Common myeloid progenitor, CD34-positive (primary cell): ENCODE results near the gene PAFAH1B2.
"Not testable (repeated sequence)": the region's sequence is repeated elsewhere in the genome, so short reads cannot be mapped to it uniquely, and the experiment has no call there.

Experiments used
- CTCF ChIA-PET: fragments of 350-600 bp; sonication (Branson Sonifier 250); formaldehyde crosslinking; loops from one replicate; lab custom pipeline; 2021; ENCODE audit warnings: antibody characterized with exemption; lab: Charles Lee
- POLR2A ChIA-PET: fragments of 350-600 bp; sonication (Branson Sonifier 250); formaldehyde crosslinking; loops from one replicate; lab custom pipeline; 2021; ENCODE audit warnings: antibody characterized with exemption; lab: Charles Lee
- DNase-seq, 3 donors: peaks; one replicate each; pipeline versions ENCODE4 v3.0.0 to v3.0.0-alpha.2; 2013
- H3K27ac ChIP-seq, 2 experiments: 1 replicate in 1 of 2; 2 replicates in 1 of 2; pipeline ENCODE4 v1.7.0; 2013; ENCODE audit warnings: inconsistent platforms in 2 of 2, low read length in 2 of 2, mild to moderate bottlenecking in 2 of 2, low read depth in 1 of 2, moderate library complexity in 1 of 2; ENCODE audit not compliant: severe bottlenecking in 2 of 2, insufficient read depth in 1 of 2, poor library complexity in 1 of 2
- H3K27me3 ChIP-seq, 5 experiments: replicated peaks in 2 of 5; 1 replicate in 3 of 5; 2 replicates in 2 of 5; pipeline versions ENCODE4 v1.6.1 to v1.7.0; 2013; ENCODE audit warnings: low read length in 4 of 5, mild to moderate bottlenecking in 2 of 5, moderate library complexity in 2 of 5, inconsistent platforms in 1 of 5; ENCODE audit not compliant: insufficient read depth in 5 of 5, control insufficient read depth in 4 of 5
- H3K36me3 ChIP-seq, 4 experiments: 1 replicate in 2 of 4; 2 replicates in 2 of 4; pipeline versions ENCODE4 v1.6.1 to v1.7.0; 2013; ENCODE audit warnings: low read length in 3 of 4, control low read depth in 1 of 4, mild to moderate bottlenecking in 1 of 4; ENCODE audit not compliant: control insufficient read depth in 4 of 4, insufficient read depth in 4 of 4
- H3K4me1 ChIP-seq, 4 experiments: 1 replicate in 3 of 4; 2 replicates in 1 of 4; pipeline versions ENCODE4 v1.6.1 to v1.7.1; 2013; ENCODE audit warnings: low read length in 3 of 4, mild to moderate bottlenecking in 3 of 4, control low read depth in 1 of 4, inconsistent platforms in 1 of 4, moderate library complexity in 1 of 4; ENCODE audit not compliant: control insufficient read depth in 4 of 4, insufficient read depth in 4 of 4; ENCODE audit errors: control extremely low read depth in 1 of 4
- H3K4me3 ChIP-seq, 7 experiments: 1 replicate in 4 of 7; 2 replicates in 3 of 7; pipeline versions ENCODE4 v1.5.1 to v1.7.0; 2013; ENCODE audit warnings: mild to moderate bottlenecking in 7 of 7, low read length in 6 of 7, moderate library complexity in 6 of 7, inconsistent platforms in 2 of 7, low read depth in 2 of 7, control low read depth in 1 of 7; ENCODE audit not compliant: insufficient read depth in 4 of 7, control insufficient read depth in 1 of 7; ENCODE audit errors: extremely low read depth in 1 of 7
- H3K9me3 ChIP-seq, 5 experiments: 1 replicate in 4 of 5; 2 replicates in 1 of 5; pipeline versions ENCODE4 v1.6.1 to v1.7.1; 2013; ENCODE audit warnings: low read length in 4 of 5, mild to moderate bottlenecking in 2 of 5, inconsistent platforms in 1 of 5, low read depth in 1 of 5, moderate library complexity in 1 of 5; ENCODE audit not compliant: control insufficient read depth in 4 of 5, insufficient read depth in 2 of 5; ENCODE audit errors: control extremely low read depth in 1 of 5
- WGBS: methylation state at CpG from one replicate; pipeline ENCODE4 v1.1.5; 2013; ENCODE audit not compliant: insufficient coverage; 5-methylcytosine and 5-hydroxymethylcytosine counted together

PAFAH1B2 gene

DNA sequence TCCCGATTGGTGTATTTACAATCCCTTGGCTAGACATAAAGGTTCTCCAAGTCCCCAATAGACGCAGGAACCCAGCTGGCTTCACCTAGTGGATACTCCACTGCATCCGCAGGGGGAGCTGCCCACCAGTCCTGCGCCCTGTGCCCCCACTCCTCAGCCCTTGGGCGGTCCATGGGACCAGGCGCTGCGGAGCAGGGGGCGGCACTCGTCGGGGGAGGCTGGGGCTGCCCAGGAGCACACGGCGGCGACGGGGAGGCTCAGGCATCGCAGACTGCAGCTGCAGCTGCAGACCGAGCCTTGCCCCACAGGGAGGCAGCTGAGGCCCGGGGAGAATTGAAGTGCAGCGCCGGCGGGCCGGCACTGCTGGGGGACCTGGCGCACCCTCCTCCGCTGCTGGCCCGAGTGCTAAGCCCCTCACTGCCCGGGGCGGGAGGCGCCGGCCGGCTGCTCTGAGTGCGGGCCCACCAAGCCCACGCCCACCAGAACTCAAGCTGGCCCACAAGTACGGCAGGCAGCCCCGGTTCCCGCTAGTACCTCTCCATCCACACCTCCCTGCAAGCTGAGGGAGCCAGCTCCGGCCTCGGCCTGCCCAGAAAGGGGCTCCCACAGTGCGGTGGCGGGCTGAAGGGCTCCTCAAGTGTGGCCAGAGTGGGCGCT is 33.7 kb upstream of the PAFAH1B2 start:
- no peaks in the 10 kb centered on the region for H3K4me1 ChIP-seq
- H3K9me3 ChIP-seq = no peaks in the 10 kb centered on the region
- ChIA-PET POLR2A (no interaction called here), CTCF (interaction anchor here (0.9 to 8.3 kb wide), 9 partner anchors 8 to 381 kb away, joined by 3 to 134 read pairs (median 4); partner anchors contain the start of genes APOA5, SIK3 and ZPR1)
- H3K4me3 ChIP-seq = no peak overlapping the region
- no peak for DNase-seq
- H3K27me3 ChIP-seq = no peaks in the 10 kb centered on the region
- no peaks in the 10 kb centered on the region for H3K36me3 ChIP-seq
- 97% methylated on average over 28 of the region's 39 CpGs for WGBS
- H3K27ac ChIP-seq = no peak overlapping the region

DNA sequence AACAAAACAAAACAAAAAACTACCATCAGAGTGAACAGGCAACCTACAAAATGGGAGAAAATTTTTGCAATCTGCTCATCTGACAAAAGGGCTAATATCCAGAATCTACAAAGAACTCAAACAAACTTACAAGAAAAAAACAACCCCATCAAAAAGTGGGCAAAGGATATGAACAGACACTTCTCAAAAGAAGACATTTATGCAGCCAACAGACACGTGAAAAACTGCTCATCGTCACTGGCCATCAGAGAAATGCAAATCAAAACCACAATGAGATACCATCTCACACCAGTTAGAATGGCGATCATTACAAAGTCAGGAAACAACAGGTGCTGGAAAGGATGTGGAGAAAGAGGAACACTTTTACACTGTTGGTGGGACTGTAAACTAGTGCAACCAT is 31.6 kb upstream of the PAFAH1B2 start:
- no CpG with 5 or more reads among the region's 3 CpGs for WGBS
- DNase-seq, H3K9me3 ChIP-seq, H3K27ac ChIP-seq, H3K4me1 ChIP-seq, H3K4me3 ChIP-seq, POLR2A ChIA-PET, H3K27me3 ChIP-seq, H3K36me3 ChIP-seq: not testable (repeated sequence)
- CTCF ChIA-PET = interaction anchor here (8.3 kb wide), 1 partner anchor 321 kb away, joined by 134 read pairs; the partner anchor contains the start of genes APOA5 and ZPR1

DNA sequence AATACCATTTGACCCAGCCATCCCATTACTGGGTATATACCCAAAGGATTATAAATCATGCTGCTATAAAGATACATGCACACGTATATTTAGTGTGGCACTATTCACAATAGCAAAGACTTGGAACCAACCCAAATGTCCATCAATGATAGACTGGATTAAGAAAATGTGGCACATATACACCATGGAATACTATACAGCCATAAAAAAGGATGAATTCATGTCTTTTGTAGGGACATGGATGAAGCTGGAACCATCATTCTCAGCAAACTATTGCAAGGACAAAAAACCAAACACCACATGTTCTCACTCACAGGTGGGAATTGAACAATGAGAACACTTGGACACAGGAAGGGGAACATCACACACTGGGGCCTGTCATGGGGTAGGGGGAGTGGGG is 31.1 kb upstream of the PAFAH1B2 start:
- H3K36me3 ChIP-seq, H3K27ac ChIP-seq, H3K9me3 ChIP-seq, POLR2A ChIA-PET, H3K4me3 ChIP-seq, H3K27me3 ChIP-seq, H3K4me1 ChIP-seq, DNase-seq: not testable (repeated sequence)
- no CpG with 5 or more reads among the region's 1 CpG for WGBS
- CTCF ChIA-PET = interaction anchor here (2.3 kb wide), 1 partner anchor 13 kb away, joined by 6 read pairs; no protein-coding TSS in a partner anchor

DNA sequence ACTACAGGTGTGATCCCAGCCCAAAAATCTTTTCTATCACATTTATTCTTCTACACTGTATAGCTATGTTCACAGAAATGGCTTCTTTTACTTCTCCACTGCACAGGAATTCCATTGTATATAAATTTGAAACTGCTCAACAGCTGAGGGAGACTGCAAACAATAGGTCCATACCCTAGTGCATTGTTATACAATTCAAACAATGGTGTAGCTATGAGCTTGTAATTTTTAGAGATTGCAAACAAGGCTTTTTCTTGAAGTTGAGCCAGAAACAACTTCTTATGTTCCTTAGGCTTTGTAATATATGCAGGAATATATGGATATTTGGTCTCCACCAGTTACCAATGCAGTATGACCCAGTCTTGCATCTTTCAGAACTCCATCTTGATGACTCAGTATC is 26.4 kb upstream of the PAFAH1B2 start:
- CTCF ChIA-PET = interaction anchor here (1.7 to 6.5 kb wide), 3 partner anchors 10 to 18 kb away, joined by 5 to 27 read pairs (median 9); no protein-coding TSS in a partner anchor
- POLR2A ChIA-PET = no interaction called here
- no peaks in the 10 kb centered on the region for H3K36me3 ChIP-seq
- H3K9me3 ChIP-seq = no peaks in the 10 kb centered on the region
- no peaks in the 10 kb centered on the region for H3K4me1 ChIP-seq
- no peaks in the 10 kb centered on the region for H3K27me3 ChIP-seq
- no peak for DNase-seq
- H3K27ac ChIP-seq = no peak overlapping the region
- no peak overlapping the region for H3K4me3 ChIP-seq

DNA sequence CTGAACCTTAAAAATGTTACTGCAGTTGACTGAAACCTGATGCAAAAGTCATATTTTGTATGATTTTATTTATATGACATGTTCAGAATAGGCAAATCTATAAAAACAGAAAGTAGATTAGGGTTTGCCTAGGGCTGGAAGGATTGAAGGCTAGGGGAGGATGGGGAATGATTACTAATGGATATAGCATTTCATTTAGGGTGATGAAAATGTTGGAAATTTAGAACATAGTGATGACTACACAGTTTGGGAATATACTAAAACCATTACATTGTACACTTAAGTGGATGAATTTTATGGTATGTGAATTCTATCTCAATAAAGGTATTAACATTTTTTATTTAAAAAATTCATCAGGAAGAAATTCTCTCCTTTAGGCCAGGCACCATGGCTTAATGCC is 22.9 kb upstream of the PAFAH1B2 start:
- Histone ChIP-seq H3K27ac (no peak overlapping the region), H3K27me3 (no peaks in the 10 kb centered on the region), H3K4me1 (no peaks in the 10 kb centered on the region), H3K4me3 (no peak overlapping the region), H3K9me3 (no peaks in the 10 kb centered on the region), H3K36me3 (no peaks in the 10 kb centered on the region)
- POLR2A ChIA-PET = no interaction called here
- CTCF ChIA-PET = no interaction called here
- DNase-seq = no peak

DNA sequence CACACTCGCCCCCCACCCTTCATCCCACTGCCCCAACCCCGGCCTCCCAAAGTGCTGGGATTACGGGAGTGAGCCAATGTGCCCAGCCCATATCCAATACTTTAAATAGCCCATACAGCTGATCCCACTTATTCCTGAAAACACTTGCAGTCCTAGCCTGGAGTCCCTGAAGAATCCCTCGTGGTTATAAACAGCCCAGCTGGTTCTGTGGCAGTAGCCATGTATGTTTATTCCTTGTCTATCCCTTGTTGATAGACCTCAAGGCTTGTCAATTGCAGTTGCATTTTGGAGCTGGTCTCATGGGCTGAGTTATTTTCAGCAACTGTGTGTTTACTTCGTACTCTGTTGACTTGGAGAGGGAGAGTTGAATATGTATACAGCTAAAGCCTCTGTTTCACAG is 21.5 kb upstream of the PAFAH1B2 start:
- POLR2A ChIA-PET = interaction anchor here (0.6 kb wide), 2 partner anchors 8 to 11 kb away, joined by 4 read pairs; no protein-coding TSS in a partner anchor
- 100% methylated on average over 1 of the region's 5 CpGs for WGBS

DNA sequence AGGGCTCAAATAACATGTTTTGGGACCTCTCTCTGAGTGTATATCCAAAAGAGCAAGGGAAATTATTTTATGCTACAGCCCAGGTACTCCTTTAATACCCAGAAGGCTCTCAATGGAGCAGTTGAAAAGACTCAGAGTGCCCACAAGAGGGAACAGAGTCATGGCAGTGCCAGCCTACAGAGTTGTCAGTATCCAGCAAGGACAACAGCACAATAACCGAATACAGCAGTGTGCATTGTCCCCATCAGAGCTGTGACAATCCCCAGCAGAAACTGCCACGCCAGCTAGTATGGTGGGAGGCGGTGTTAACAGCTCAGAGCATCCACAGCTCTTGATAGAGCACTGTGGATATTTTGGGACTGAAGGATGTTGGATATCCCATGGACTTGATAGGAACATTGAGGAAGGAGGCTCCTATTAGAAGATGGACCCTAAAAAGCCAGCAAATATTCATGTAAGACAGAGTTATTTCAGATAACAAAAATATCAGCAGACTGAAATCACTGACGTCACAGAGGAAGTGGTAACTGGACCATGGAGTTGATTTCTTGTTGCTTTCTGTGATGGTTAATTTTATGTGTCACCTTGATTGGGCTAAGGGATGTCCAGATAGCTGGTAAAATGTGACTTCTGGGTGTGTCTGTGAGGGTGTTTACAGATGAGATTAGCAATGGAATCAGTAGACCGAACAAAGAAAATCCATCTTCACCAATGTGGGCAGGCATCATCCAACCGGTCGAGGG is 17.7 kb upstream of the PAFAH1B2 start:
- 90% methylated on average over 7 of the region's 7 CpGs for WGBS
- Histone ChIP-seq H3K27me3 (no peaks in the 10 kb centered on the region), H3K4me3 (no peak overlapping the region), H3K36me3 (no peaks in the 10 kb centered on the region), H3K4me1 (no peaks in the 10 kb centered on the region), H3K27ac (no peak overlapping the region), H3K9me3 (no peaks in the 10 kb centered on the region)
- POLR2A ChIA-PET = interaction anchor here (0.6 to 0.8 kb wide), 2 partner anchors 11 to 357 kb away, joined by 3 read pairs; no protein-coding TSS in a partner anchor
- CTCF ChIA-PET = interaction anchor here (0.7 to 2.0 kb wide), 3 partner anchors 12 to 291 kb away, joined by 3 to 6 read pairs (median 5); no protein-coding TSS in a partner anchor
- no peak for DNase-seq

More for the DNA sequence above, 21.5 kb upstream of the PAFAH1B2 start:
- CTCF ChIA-PET = interaction anchor here (1.0 to 2.2 kb wide), 4 partner anchors 8 to 258 kb away, joined by 3 to 8 read pairs (median 6); no protein-coding TSS in a partner anchor
- no peak for DNase-seq
- H3K4me3 ChIP-seq = no peak overlapping the region
- H3K9me3 ChIP-seq = no peaks in the 10 kb centered on the region
- H3K4me1 ChIP-seq = no peaks in the 10 kb centered on the region
- H3K27me3 ChIP-seq = no peaks in the 10 kb centered on the region
- H3K27ac ChIP-seq = no peak overlapping the region
- no peaks in the 10 kb centered on the region for H3K36me3 ChIP-seq
